GM12875 (cell line): Measurements from ENCODE around the gene EPC2.

Source experiments
- H3K4me3 ChIP-seq: one replicate; pipeline ENCODE4 v1.5.1; 2011; ENCODE audit warnings: low read depth, low read length, control low read depth
- CTCF ChIP-seq: IDR thresholded peaks from 2 replicates; pipeline ENCODE4 v1.5.1; 2011; ENCODE audit warnings: low read depth, mild to moderate bottlenecking, control low read depth, inconsistent platforms, low read length, moderate library complexity, borderline replicate concordance; ENCODE audit not compliant: insufficient read depth

EPC2 gene

GRCh38 chr2:148617219-148617618 lies 27.3 kb upstream of the EPC2 start:
- no peak overlapping the region for H3K4me3 ChIP-seq
- no peak for TF ChIP-seq CTCF

- TF ChIP-seq CTCF = no peak
- H3K4me3 ChIP-seq = no peak overlapping the region
Observed at GRCh38 chr2:148619560-148620195, 24.9 kb upstream of the EPC2 start.

DNA sequence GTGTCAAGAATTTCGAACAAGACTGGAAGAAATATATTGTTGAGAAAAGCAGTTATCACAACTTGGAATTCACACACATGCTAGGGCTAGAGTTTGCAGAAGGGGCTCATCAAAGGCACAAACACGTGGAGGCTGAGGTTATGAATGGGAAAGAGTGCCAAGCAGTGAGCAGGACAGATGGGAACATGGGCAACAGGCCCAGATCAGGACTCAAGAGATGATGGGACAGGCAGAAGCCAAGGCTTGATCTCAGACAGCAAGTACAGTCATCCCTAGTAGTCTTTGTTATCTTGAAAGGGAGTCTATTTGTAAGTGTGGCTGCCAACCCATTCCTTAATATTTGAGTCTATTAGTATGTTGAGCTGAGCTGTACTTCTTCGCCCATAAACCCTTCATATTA lies 22.2 kb upstream of the EPC2 start:
- H3K4me3 ChIP-seq = no peak overlapping the region
- TF ChIP-seq CTCF = no peak

- TF ChIP-seq CTCF = no peak
- no peak overlapping the region for H3K4me3 ChIP-seq
Observed at GRCh38 chr2:148623086-148623485, 21.5 kb upstream of the EPC2 start.

DNA sequence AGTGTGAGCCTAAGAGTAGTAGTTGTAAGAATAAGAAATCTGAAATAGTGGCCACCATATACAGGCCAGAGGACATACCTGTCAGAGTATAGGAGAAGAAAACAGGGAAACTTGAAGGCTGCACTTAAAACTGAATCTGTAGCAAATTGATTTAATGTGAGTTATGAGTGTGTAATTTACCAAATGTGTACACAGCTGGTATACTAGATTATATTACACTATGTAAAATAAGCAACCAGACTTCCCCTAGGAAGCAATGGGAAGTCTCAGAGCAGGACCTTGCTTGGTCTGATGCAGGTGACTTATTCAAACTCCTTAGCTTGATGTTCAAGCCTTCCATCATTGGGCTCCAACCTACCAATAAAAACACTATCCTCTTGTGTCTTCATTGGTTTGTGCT lies 17.3 kb upstream of the EPC2 start:
- no peak for TF ChIP-seq CTCF
- no peak overlapping the region for H3K4me3 ChIP-seq

- no peak for TF ChIP-seq CTCF
- H3K4me3 ChIP-seq = no peak overlapping the region
Observed at GRCh38 chr2:148634749-148635148, 9.8 kb upstream of the EPC2 start.

- no peak for TF ChIP-seq CTCF
- H3K4me3 ChIP-seq = no peak overlapping the region
Observed at GRCh38 chr2:148638543-148638942, 6.0 kb upstream of the EPC2 start.
